WI38 (cell line): ENCODE measurements around the gene GRM5.

Experiments
- H3K4me3 ChIP-seq: 2 replicates; pipeline ENCODE4 v1.5.1; 2011; ENCODE audit warnings: low read depth, mild to moderate bottlenecking, control low read depth, low read length
- TF ChIP-seq, protein P1 (sequence below): IDR thresholded peaks from 2 replicates; pipeline ENCODE4 v1.5.1; 2012; ENCODE audit warnings: low read depth, mild to moderate bottlenecking, control low read depth, low read length

Gene GRM5

DNA sequence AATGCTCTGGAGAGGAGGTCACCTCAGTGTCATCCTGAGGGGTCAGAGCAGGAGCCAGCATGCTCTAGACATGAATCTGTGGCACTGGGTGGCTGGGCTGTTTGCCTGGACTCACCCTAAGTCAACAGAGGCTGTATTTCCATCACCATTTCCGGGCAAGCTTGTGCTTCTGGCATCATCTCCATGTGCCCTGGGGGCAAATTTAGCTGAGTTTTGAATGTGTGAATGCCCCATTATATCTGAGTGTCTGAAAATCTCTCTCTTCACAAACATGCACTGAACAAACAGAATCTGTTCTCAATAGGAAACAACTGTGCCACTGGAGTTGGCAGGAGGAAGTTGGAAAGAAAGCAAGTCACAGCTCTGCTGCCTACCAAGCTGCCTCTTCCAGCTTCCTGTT is 356.2 kb downstream of the GRM5 start:
- TF ChIP-seq, protein P1, sequence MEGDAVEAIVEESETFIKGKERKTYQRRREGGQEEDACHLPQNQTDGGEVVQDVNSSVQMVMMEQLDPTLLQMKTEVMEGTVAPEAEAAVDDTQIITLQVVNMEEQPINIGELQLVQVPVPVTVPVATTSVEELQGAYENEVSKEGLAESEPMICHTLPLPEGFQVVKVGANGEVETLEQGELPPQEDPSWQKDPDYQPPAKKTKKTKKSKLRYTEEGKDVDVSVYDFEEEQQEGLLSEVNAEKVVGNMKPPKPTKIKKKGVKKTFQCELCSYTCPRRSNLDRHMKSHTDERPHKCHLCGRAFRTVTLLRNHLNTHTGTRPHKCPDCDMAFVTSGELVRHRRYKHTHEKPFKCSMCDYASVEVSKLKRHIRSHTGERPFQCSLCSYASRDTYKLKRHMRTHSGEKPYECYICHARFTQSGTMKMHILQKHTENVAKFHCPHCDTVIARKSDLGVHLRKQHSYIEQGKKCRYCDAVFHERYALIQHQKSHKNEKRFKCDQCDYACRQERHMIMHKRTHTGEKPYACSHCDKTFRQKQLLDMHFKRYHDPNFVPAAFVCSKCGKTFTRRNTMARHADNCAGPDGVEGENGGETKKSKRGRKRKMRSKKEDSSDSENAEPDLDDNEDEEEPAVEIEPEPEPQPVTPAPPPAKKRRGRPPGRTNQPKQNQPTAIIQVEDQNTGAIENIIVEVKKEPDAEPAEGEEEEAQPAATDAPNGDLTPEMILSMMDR = no peak
- no peak overlapping the region for H3K4me3 ChIP-seq

DNA sequence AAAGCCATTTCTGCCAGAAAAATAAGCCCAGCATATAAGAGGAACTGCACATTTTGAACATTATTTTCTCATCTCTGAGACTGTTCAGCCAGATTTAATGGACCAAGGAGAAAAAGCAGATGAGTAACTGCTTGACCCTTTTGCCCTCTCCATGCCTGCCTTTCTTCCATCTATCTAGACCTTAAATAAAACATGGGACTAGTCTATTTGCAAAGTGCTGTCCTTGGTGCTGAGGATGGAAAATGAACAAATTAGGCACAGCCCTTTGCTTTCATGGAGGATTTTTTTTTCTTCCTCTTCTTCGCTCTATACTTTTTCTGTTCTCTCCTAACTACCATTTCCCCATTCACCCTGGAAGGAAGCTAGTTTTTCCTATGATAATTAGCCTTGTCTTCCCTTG is 361.3 kb downstream of the GRM5 start:
- TF ChIP-seq, protein P1 = no peak
- no peak overlapping the region for H3K4me3 ChIP-seq

DNA sequence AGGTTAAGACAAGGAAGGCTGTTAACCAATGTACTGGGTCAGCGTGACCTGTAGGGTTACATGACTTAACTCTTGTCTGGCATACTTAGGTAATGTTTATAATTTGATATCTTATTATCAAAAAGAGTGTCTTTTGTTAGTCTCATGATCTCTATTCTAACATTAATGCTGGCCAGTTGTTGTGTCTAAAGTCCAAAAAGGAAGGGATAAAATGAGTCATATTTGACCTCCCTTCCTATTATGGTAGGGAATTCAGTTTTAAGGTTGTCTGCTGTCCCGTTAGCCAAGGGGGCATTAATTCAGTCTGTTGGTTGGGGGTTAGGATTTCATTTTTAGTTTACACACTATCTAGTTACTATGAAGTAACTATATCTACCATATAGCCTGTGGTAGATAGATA is 364.0 kb downstream of the GRM5 start:
- TF ChIP-seq, protein P1 = no peak
- no peak overlapping the region for H3K4me3 ChIP-seq

DNA sequence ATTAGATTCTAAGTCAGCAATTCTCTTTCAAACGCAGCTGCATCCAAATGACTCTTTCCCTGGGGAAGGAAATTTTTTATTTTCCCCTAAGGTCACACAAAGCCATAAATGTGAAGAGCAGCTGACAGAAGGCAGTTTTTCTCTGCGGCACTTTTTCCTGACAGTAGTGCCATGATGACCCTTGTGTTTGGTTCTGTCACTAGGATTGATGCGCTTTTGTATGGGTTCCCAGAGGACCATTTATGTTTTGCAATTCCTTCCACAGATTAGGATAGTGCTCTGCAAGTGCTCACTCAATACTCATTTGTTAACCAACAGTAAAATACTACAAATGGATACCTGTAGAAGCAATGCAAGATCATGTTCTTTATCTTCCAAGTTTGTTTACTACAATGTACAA is 368.6 kb downstream of the GRM5 start:
- TF ChIP-seq, protein P1 = no peak
- H3K4me3 ChIP-seq = no peak overlapping the region

DNA sequence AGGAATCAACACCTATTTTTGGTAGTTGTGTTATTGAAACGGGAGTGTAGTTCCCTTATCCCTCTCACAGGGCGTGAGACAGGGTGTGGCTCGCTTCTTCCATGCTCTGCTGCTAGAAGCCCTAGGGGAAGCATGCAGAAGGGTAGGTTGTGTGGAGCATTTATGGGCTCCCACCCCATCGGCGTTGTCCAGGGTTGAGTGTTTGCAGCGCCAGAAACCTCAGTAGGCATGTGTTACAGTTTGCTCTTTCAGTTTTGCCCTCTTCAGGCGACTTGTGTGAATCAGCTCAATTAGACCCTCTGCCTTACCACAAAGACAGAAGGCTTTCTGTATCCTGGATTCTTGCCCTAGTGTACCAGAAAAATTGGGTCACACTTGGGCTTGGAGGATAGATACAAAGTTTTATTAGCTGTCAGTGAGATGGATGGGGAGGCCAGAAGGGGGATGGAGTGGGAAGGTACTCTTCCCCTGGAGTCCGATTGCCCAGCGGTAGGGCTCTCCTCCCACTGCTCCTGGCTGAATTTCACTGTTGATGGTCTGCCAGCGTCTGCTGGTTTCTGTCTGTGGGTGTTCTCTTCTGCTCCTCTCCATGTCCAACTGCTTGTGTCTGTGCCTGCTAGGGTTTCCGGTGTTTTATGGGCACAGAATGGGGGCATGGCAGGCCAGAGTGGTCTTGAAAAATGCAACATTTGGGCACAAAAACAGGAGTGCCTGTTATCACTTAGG is 369.9 kb downstream of the GRM5 start:
- TF ChIP-seq, protein P1 = no peak
- H3K4me3 ChIP-seq = no peak overlapping the region

DNA sequence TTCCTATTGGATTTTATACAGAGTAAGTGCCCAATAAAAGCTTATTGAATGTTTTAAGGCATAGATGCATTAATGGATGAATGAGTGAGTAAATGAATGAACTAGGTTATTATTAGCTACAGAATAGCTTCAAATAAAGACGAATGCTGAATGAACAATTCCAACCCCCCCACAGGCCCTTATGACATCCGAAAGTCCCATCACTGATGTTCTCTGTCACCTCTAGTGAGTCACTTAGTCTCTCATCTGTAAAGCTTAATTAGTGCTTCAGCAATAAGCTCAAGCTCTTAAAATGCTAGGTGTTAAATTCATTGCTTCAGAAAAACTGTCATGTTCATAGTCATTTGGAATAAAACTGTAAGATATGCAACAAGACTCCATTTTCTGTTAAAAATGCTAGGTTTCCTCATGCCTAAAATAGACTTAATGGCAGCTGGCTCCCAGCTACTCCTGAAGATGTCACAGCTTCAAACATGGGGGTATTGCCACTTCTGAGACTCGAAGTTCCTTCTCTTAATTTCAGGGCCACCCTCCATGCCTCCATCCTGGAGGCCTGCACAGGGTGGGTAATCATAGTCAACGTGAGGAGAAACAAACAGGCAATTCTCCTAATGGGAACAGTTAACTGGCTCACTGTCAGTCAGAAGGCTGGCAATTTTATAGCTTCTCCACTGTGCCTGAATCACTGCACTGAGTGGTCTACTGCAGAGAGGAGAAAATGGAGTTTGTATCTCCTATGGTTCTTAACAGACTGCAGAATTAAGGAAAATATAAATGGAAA is 373.3 kb downstream of the GRM5 start:
- TF ChIP-seq, protein P1 = no peak
- H3K4me3 ChIP-seq = no peak overlapping the region
